Common myeloid progenitor, CD34-positive (primary cell): ENCODE results near the gene MEAK7.
A peak's percentile ranks its signal among the peaks of the same experiment; 100 is the strongest.

Source experiments
- CTCF ChIA-PET: fragments of 350-600 bp; sonication (Branson Sonifier 250); formaldehyde crosslinking; loops from one replicate; lab custom pipeline; 2021; ENCODE audit warnings: antibody characterized with exemption; lab: Charles Lee
- POLR2A ChIA-PET: fragments of 350-600 bp; sonication (Branson Sonifier 250); formaldehyde crosslinking; loops from one replicate; lab custom pipeline; 2021; ENCODE audit warnings: antibody characterized with exemption; lab: Charles Lee
- DNase-seq, 3 donors: peaks; one replicate each; pipeline versions ENCODE4 v3.0.0 to v3.0.0-alpha.2; 2013
- H3K27ac ChIP-seq, 2 experiments: 1 replicate in 1 of 2; 2 replicates in 1 of 2; pipeline ENCODE4 v1.7.0; 2013; ENCODE audit warnings: inconsistent platforms in 2 of 2, low read length in 2 of 2, mild to moderate bottlenecking in 2 of 2, low read depth in 1 of 2, moderate library complexity in 1 of 2; ENCODE audit not compliant: severe bottlenecking in 2 of 2, insufficient read depth in 1 of 2, poor library complexity in 1 of 2
- H3K27me3 ChIP-seq, 5 experiments: replicated peaks in 2 of 5; 1 replicate in 3 of 5; 2 replicates in 2 of 5; pipeline versions ENCODE4 v1.6.1 to v1.7.0; 2013; ENCODE audit warnings: low read length in 4 of 5, mild to moderate bottlenecking in 2 of 5, moderate library complexity in 2 of 5, inconsistent platforms in 1 of 5; ENCODE audit not compliant: insufficient read depth in 5 of 5, control insufficient read depth in 4 of 5
- H3K36me3 ChIP-seq, 4 experiments: 1 replicate in 2 of 4; 2 replicates in 2 of 4; pipeline versions ENCODE4 v1.6.1 to v1.7.0; 2013; ENCODE audit warnings: low read length in 3 of 4, control low read depth in 1 of 4, mild to moderate bottlenecking in 1 of 4; ENCODE audit not compliant: control insufficient read depth in 4 of 4, insufficient read depth in 4 of 4
- H3K4me1 ChIP-seq, 4 experiments: 1 replicate in 3 of 4; 2 replicates in 1 of 4; pipeline versions ENCODE4 v1.6.1 to v1.7.1; 2013; ENCODE audit warnings: low read length in 3 of 4, mild to moderate bottlenecking in 3 of 4, control low read depth in 1 of 4, inconsistent platforms in 1 of 4, moderate library complexity in 1 of 4; ENCODE audit not compliant: control insufficient read depth in 4 of 4, insufficient read depth in 4 of 4; ENCODE audit errors: control extremely low read depth in 1 of 4
- H3K4me3 ChIP-seq, 7 experiments: 1 replicate in 4 of 7; 2 replicates in 3 of 7; pipeline versions ENCODE4 v1.5.1 to v1.7.0; 2013; ENCODE audit warnings: mild to moderate bottlenecking in 7 of 7, low read length in 6 of 7, moderate library complexity in 6 of 7, inconsistent platforms in 2 of 7, low read depth in 2 of 7, control low read depth in 1 of 7; ENCODE audit not compliant: insufficient read depth in 4 of 7, control insufficient read depth in 1 of 7; ENCODE audit errors: extremely low read depth in 1 of 7
- H3K9me3 ChIP-seq, 5 experiments: 1 replicate in 4 of 5; 2 replicates in 1 of 5; pipeline versions ENCODE4 v1.6.1 to v1.7.1; 2013; ENCODE audit warnings: low read length in 4 of 5, mild to moderate bottlenecking in 2 of 5, inconsistent platforms in 1 of 5, low read depth in 1 of 5, moderate library complexity in 1 of 5; ENCODE audit not compliant: control insufficient read depth in 4 of 5, insufficient read depth in 2 of 5; ENCODE audit errors: control extremely low read depth in 1 of 5
- WGBS: methylation state at CpG from one replicate; pipeline ENCODE4 v1.1.5; 2013; ENCODE audit not compliant: insufficient coverage; 5-methylcytosine and 5-hydroxymethylcytosine counted together

MEAK7 gene

GRCh38 chr16:84547546-84548061 lies 43.1 kb upstream of the MEAK7 start:
- peaks cover 0 to 23% (median 10%) of the 10 kb centered on the region in 4 experiments for H3K4me1 ChIP-seq
- CTCF ChIA-PET = interaction anchor here (0.6 to 1.5 kb wide), 3 partner anchors 18 to 80 kb away, joined by 3 to 4 read pairs (median 3); no protein-coding TSS in a partner anchor
- POLR2A ChIA-PET = interaction anchor here (0.7 kb wide), 1 partner anchor 19 kb away, joined by 3 read pairs; no protein-coding TSS in a partner anchor
- H3K36me3 ChIP-seq = no peaks in the 10 kb centered on the region
- no peak for DNase-seq
- no peaks in the 10 kb centered on the region for H3K27me3 ChIP-seq
- 93% methylated on average over 10 of the region's 12 CpGs for WGBS
- H3K9me3 ChIP-seq = no peaks in the 10 kb centered on the region
- no peak overlapping the region for H3K4me3 ChIP-seq
- H3K27ac ChIP-seq = no peak overlapping the region

DNA sequence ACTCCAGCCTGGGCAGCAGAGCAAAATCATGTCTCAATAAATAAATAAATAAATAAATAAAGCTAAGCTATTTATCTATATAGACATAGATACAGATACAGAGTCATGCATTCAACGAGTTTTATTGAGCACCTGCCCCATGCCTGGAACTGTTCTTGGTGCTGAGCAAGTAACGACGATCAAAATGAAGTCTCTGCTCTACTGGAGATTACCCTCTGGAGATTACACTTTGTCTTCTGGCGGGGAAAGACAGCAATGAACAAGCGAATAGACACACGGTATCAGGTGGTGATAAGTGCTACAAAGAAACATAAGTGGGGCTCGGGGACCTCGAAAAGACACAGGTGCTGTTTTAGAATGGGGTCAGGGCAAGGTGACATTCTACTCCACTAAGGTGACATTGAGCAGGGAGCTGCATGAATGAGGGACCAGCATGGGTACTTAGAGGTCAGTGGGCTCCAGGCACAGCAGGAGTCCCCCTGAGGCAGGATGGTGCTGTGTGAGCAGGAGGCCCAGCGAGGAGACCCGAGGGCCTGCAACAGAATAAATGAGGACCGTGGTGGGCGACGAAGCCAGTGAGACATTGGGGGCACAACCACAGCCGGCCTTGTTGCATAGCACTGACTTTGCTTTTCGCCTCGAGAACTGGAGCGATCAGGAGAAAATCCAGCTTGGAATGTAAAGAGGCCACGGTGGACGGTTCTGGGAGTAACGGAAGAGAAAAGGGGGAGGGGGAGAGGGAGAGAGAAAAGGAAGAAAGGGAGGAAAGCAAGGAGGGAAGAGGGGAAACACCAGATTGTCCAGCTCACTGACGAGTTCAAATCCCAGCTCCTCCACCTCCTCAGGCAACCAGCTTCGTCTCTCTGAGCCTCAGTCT lies 42.4 kb upstream of the MEAK7 start:
- no peaks in the 10 kb centered on the region for H3K36me3 ChIP-seq
- 95% methylated on average over 20 of the region's 22 CpGs for WGBS
- CTCF ChIA-PET = interaction anchor here (0.6 to 1.5 kb wide), 3 partner anchors 18 to 81 kb away, joined by 3 to 4 read pairs (median 3); no protein-coding TSS in a partner anchor
- POLR2A ChIA-PET = no interaction called here
- no peak overlapping the region for H3K27ac ChIP-seq
- peaks cover 0 to 23% (median 10%) of the 10 kb centered on the region in 4 experiments for H3K4me1 ChIP-seq
- H3K4me3 ChIP-seq = no peak overlapping the region
- H3K9me3 ChIP-seq = no peaks in the 10 kb centered on the region
- H3K27me3 ChIP-seq = no peaks in the 10 kb centered on the region
- no peak for DNase-seq

DNA sequence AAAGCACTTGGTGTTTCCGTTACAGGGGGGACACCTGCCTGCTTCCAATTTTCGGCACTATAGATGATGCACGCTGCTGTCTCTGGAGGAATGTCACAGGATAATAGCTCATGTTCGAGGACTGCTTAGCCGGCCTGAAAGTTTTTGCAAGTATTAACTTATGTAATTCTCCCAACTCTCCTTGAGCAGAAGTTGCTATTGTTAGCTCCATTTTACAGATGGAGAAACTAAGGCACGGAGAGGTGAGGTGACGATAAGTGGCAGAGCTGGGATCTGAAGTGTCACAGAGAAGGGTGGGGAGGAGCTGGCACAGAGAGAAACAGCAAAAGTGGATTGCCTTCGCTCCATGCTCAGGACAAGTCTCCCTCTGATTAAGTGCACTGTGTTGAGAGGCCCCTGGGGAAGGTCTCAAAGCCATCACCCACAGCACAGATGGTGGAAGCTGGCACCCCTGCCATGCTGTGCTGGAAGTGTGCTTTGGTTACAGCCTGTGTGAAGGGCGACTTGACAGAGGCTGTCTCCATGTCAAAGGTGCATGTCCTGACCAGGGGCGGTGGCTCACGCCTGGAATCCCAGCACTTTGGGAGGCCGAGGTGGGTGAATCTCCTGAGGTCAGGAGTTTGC lies 40.8 kb upstream of the MEAK7 start:
- no peak for DNase-seq
- Histone ChIP-seq H3K27ac (no peak overlapping the region), H3K4me3 (no peak overlapping the region), H3K9me3 (no peaks in the 10 kb centered on the region), H3K36me3 (no peaks in the 10 kb centered on the region), H3K4me1 (peaks cover 0 to 23% (median 10%) of the 10 kb centered on the region in 4 experiments), H3K27me3 (no peaks in the 10 kb centered on the region)
- POLR2A ChIA-PET = interaction anchor here (0.5 to 0.6 kb wide), 2 partner anchors 18 to 57 kb away, joined by 4 to 9 read pairs; no protein-coding TSS in a partner anchor
- WGBS = 97% methylated on average over 7 of the region's 12 CpGs
- CTCF ChIA-PET = interaction anchor here (2.8 kb wide), 1 partner anchor 77 kb away, joined by 10 read pairs; no protein-coding TSS in a partner anchor

DNA sequence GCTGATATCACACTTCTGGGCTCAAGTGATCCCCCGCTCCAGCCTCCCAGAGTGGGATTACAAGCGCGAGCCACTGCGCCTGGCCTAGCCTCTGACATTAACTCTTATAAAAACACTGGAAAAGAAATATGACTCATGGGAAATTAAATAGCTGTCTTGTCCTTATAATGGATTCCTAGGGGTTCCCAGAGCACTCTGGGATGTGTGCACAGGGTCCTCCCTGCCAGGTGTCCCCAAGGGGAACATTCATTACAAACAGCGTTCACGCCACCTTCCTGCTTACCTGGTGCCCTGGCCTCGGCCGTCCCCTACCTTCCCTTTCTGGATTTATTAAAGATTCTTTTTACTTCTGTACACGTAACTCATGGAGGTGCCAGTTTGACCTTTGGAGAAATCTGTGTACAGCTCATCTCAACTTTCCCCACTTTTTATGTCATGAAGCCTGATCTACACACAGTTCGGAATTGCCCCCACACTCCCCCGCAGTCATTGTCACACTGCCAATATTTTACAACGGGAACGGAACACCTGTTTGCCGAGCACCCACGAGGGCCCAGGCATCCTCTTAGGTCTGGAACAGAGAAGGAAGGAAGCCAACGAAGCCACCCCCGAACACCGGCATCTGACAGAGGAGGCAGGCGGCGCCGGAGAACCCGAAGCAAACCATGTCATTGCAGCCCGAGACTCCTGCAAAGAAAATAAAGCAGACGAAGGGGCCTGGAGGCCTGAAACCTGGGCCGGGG lies 39.7 kb upstream of the MEAK7 start:
- ChIA-PET POLR2A (interaction anchor here (0.5 to 0.6 kb wide), 2 partner anchors 58 to 321 kb away, joined by 3 to 9 read pairs; no protein-coding TSS in a partner anchor), CTCF (interaction anchor here (0.6 to 2.8 kb wide), 2 partner anchors 7 to 78 kb away, joined by 3 to 10 read pairs; no protein-coding TSS in a partner anchor)
- no peaks in the 10 kb centered on the region for H3K27me3 ChIP-seq
- peaks cover 0 to 18% (median 10%) of the 10 kb centered on the region in 4 experiments for H3K4me1 ChIP-seq
- DNase-seq = peak in 2 of 3 donors; percentile 56 to 62
- H3K4me3 ChIP-seq = peak overlapping the region in 3 of 7 experiments; percentile 11 to 38 (median 30)
- H3K36me3 ChIP-seq = no peaks in the 10 kb centered on the region
- no peak overlapping the region for H3K27ac ChIP-seq
- H3K9me3 ChIP-seq = no peaks in the 10 kb centered on the region
- WGBS = 32% methylated on average over 23 of the region's 25 CpGs

DNA sequence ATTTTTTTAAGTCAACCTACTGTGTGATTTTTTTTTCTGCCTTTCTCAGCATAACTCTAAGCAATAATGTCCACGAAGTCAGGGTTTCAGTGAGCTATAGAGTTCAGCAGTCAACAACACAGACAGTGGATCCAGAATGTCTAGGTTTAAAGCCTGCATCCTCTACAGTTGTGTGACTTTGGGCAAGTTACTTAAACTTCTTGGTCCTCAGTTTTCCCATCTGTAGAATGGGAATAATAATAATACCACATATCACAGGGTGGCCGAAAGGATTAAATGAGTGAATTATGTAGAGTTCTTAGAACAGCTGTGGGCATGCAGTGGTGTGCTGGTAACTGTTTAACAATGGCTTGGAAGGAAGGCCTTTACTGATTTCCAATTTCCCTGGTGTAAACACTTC lies 38.8 kb upstream of the MEAK7 start:
- H3K36me3 ChIP-seq = no peaks in the 10 kb centered on the region
- POLR2A ChIA-PET = interaction anchor here (0.6 kb wide), 1 partner anchor 321 kb away, joined by 3 read pairs; no protein-coding TSS in a partner anchor
- 100% methylated on average over 1 of the region's 2 CpGs for WGBS

DNA sequence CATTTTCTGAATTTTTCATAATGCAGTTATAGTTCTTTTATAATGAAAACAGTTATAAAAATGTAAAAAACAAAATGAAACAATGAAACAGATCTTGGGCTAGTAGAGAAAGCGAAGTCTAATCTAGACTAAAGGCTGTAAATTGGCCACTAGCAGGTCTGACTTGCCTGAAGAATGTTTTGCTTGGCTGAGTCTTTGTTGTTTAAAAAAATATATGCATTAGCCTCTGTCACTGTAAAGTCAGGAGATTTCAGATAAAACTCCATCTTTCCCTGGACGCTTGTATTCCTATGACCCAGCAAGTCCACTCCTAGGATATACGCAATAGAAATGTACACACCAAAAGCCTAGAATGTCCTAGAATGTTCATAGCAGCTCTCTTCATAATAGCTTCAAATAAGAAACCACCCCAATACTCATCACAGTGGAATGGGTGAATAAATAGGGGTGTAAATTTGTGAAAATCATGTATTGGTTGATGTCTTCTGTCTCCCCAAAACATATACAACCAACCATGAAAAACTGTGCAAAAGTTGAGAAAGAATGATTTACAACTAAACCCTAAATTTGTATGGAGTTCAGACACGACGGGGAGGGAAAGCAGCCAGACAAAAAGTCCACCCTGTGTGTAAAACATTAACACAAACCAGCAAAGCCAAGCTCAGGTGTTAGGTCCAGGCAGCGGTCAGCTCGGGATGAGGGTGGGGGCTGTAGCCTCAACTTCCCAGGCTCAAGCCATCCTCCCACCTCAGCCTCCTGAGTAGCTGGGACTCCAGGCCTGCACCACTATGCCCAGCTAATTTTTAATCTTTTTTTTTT lies 37.7 kb upstream of the MEAK7 start:
- no peaks in the 10 kb centered on the region for H3K27me3 ChIP-seq
- H3K27ac ChIP-seq = no peak overlapping the region
- ChIA-PET CTCF (interaction anchor here (0.8 to 1.5 kb wide), 2 partner anchors 60 to 79 kb away, joined by 3 read pairs; no protein-coding TSS in a partner anchor), POLR2A (no interaction called here)
- no peak for DNase-seq
- H3K4me1 ChIP-seq = peaks cover 0 to 14% (median 9%) of the 10 kb centered on the region in 4 experiments
- H3K36me3 ChIP-seq = no peaks in the 10 kb centered on the region
- 96% methylated on average over 4 of the region's 7 CpGs for WGBS
- no peak overlapping the region for H3K4me3 ChIP-seq
- no peaks in the 10 kb centered on the region for H3K9me3 ChIP-seq

More for the DNA sequence above, 38.8 kb upstream of the MEAK7 start:
- Histone ChIP-seq H3K4me1 (peaks cover 0 to 14% (median 9%) of the 10 kb centered on the region in 4 experiments), H3K27ac (no peak overlapping the region), H3K9me3 (no peaks in the 10 kb centered on the region), H3K4me3 (no peak overlapping the region), H3K27me3 (no peaks in the 10 kb centered on the region)
- no peak for DNase-seq
- CTCF ChIA-PET = interaction anchor here (0.8 to 2.8 kb wide), 3 partner anchors 59 to 79 kb away, joined by 3 to 10 read pairs (median 3); no protein-coding TSS in a partner anchor
